Glutamatergic neuron (in vitro differentiated cells): ENCODE results near the gene DNAI1. TPM values are rescaled to one million over a fixed set of nuclear protein-coding genes. Genes with fewer than 3 reads are reported as not detected.
"Not testable (repeated sequence)": the region's sequence is repeated elsewhere in the genome, so short reads cannot be mapped to it uniquely, and the experiment has no call there.

Experiments used
- DNase-seq: peaks from one replicate; pipeline ENCODE4 v3.0.0; 2022
- H3K27ac Mint-ChIP-seq: one replicate; pipeline ENCODE4 v1.8.0; 2020; ENCODE audit warnings: mild to moderate bottlenecking, mixed read lengths, inconsistent platforms; ENCODE audit not compliant: unreplicated experiment
- H3K27me3 Mint-ChIP-seq: one replicate; pipeline ENCODE4 v1.8.0; 2020; ENCODE audit warnings: mild to moderate bottlenecking, moderate library complexity, mixed read lengths, inconsistent platforms; ENCODE audit not compliant: unreplicated experiment
- H3K36me3 Mint-ChIP-seq: one replicate; pipeline ENCODE4 v1.8.0; 2020; ENCODE audit warnings: mild to moderate bottlenecking, mixed read lengths, inconsistent platforms; ENCODE audit not compliant: unreplicated experiment
- H3K4me1 Mint-ChIP-seq: one replicate; pipeline ENCODE4 v1.8.0; 2020; ENCODE audit warnings: mild to moderate bottlenecking, low read depth, mixed read lengths, inconsistent platforms; ENCODE audit not compliant: unreplicated experiment
- H3K4me3 Mint-ChIP-seq: one replicate; pipeline ENCODE4 v1.8.0; 2020; ENCODE audit warnings: mild to moderate bottlenecking, mixed read lengths, inconsistent platforms; ENCODE audit not compliant: unreplicated experiment
- H3K9me3 Mint-ChIP-seq: one replicate; pipeline ENCODE4 v1.8.0; 2020; ENCODE audit warnings: mild to moderate bottlenecking, moderate library complexity, mixed read lengths, inconsistent platforms; ENCODE audit not compliant: unreplicated experiment
- CTCF ChIP-seq: fragments of 200-600 bp; sonication (generic); IDR thresholded peaks from one replicate; pipeline ENCODE4 v1.5.0; 2021; ENCODE audit not compliant: partially characterized antibody, unreplicated experiment
- total RNA-seq: library from RNA; stranded (reverse); fragmentation: NEBNext Ultra II Directional; extraction: Animal tissue kit (Norgen Biotek cat#: 25700); gene quantifications from one replicate; pipeline ENCODE4 v1.2.1, GENCODE V29; 2021; ENCODE audit not compliant: unreplicated experiment

The DNAI1 gene
- total RNA-seq, 1 donor from 2014 or later = 1.2 TPM

GRCh38 chr9:34475097-34475496 is 16.5 kb downstream of the DNAI1 start:
- peaks cover 7% of the 10 kb centered on the region for H3K9me3 Mint-ChIP-seq
- DNase-seq = peak; percentile 47

GRCh38 chr9:34477541-34477940 is 18.9 kb downstream of the DNAI1 start:
- H3K27me3 Mint-ChIP-seq = peaks cover 13% of the 10 kb centered on the region
- no peak for DNase-seq

More at GRCh38 chr9:34475097-34475496, 16.5 kb downstream of the DNAI1 start:
- TF ChIP-seq CTCF = no peak
- Mint-ChIP-seq H3K36me3 (no peaks in the 10 kb centered on the region), H3K27ac (peak overlapping the region; percentile 92), H3K4me3 (peak overlapping the region; percentile 49), H3K4me1 (peaks cover 32% of the 10 kb centered on the region), H3K27me3 (peaks cover 10% of the 10 kb centered on the region)

DNA sequence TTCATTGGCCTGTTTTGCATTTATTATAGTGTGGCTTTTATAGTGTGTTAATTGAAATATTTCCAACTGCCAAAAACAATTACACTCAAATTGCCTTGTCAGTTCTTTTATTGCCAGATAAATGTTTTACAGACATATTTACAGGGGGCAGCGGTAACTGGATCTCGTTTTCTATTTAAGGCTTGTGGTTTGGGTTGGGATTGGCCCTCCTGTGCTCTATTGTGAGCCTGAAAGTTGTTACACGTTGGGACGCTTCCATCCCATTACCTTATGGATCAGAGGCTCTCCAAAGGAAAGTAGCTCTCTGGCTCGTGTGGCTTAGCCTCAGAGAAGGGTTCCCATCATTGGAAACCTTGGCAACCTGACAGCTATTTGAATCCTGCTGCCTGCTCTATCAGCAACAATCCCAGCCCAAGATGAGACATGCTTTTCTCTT is 20.8 kb downstream of the DNAI1 start:
- Mint-ChIP-seq H3K27ac (no peak overlapping the region), H3K27me3 (peaks cover 13% of the 10 kb centered on the region), H3K9me3 (peaks cover 7% of the 10 kb centered on the region), H3K4me3 (no peak overlapping the region), H3K4me1 (peaks cover 32% of the 10 kb centered on the region), H3K36me3 (no peaks in the 10 kb centered on the region)
- no peak for TF ChIP-seq CTCF
- no peak for DNase-seq

More at GRCh38 chr9:34477541-34477940, 18.9 kb downstream of the DNAI1 start:
- Mint-ChIP-seq H3K4me1 (peaks cover 32% of the 10 kb centered on the region), H3K9me3 (peaks cover 7% of the 10 kb centered on the region), H3K36me3 (no peaks in the 10 kb centered on the region), H3K4me3 (no peak overlapping the region), H3K27ac (no peak overlapping the region)
- TF ChIP-seq CTCF = no peak

- peaks cover 18% of the 10 kb centered on the region for H3K4me1 Mint-ChIP-seq
- peaks cover 11% of the 10 kb centered on the region for H3K27me3 Mint-ChIP-seq
- H3K9me3 Mint-ChIP-seq, H3K4me3 Mint-ChIP-seq, H3K27ac Mint-ChIP-seq, DNase-seq, H3K36me3 Mint-ChIP-seq: not testable (repeated sequence)
Measured at GRCh38 chr9:34481620-34482019, 23.0 kb downstream of the DNAI1 start.

DNA sequence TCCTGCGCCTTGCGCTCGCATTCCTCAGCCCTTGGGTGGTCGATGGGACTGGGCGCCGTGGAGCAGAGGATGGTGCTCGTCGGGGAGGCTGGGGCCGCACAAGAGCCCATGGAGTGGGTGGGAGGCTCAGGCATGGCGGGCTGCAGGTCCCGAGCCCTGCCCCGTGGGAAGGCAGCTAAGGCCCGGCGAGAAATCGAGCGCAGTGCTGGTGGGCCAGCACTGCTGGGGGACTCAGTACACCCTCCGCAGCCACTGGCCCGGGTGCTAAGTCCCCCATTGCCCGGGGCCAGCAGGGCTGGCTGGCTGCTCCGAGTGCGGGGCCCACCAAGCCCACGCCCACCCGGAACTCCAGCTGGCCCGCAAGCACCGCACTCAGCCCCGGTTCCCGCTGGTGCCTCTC is 24.1 kb downstream of the DNAI1 start:
- H3K4me3 Mint-ChIP-seq, H3K27me3 Mint-ChIP-seq, H3K9me3 Mint-ChIP-seq, H3K36me3 Mint-ChIP-seq, DNase-seq, H3K27ac Mint-ChIP-seq: not testable (repeated sequence)
- H3K4me1 Mint-ChIP-seq = peaks cover 13% of the 10 kb centered on the region

GRCh38 chr9:34484678-34485077 is 26.1 kb downstream of the DNAI1 start:
- Mint-ChIP-seq H3K9me3 (no peaks in the 10 kb centered on the region), H3K36me3 (no peaks in the 10 kb centered on the region), H3K27me3 (peaks cover 4% of the 10 kb centered on the region), H3K27ac (no peak overlapping the region), H3K4me3 (no peak overlapping the region), H3K4me1 (peaks cover 4% of the 10 kb centered on the region)
- DNase-seq = no peak
- TF ChIP-seq CTCF = no peak
